ENCODE results near the gene CACUL1. TPM values are rescaled to one million over a fixed set of nuclear protein-coding genes. Genes with fewer than 3 reads are reported as not detected.

Gene CACUL1
- total RNA-seq, 4 donors from 2014 or later, result 13.1 to 29.1 (median 23.2) TPM

DNA sequence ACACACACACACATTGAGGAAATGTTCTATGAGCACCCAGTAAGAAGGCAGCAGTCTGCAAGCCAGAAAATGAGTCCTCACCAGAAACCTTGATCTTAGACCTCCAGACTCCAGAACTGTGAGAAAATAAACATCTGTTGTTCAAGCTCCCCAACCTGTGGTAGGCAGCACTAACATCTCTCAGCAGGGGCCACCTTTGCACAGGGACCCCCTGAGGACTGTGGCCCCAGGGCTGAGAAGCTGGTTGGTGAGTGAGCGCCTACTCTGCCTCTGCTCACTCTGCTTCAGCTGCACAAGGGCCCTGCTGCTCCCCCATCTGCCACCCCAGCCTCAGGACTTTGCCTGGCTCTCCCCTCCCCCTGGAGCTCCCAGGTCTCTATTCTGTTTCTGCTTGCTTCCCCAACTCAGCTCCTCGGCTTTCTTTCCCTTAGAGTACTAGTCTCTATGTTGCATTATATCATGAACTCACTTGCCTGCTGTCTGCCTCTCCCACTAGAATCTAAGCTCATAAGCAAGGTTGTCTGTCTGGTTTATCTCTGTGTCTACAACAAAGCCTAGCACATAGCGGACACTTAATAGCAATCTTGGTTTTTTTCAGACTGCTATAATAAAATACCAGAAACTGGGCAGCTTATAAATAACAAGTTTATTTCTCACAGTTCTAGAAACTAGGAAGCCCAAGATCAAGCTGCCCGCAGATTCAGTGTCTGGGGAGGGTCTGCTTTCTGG lies 118.9 kb downstream of the CACUL1 start:
- intact Hi-C loops (cut with DNase I; ENCODE audit: low total_unique reads) (loop anchor here (5.0 kb wide), 1 partner anchor 64 kb away; no protein-coding TSS in a partner anchor), in situ Hi-C loops (cut with MboI; ENCODE audit: low pct_ligation_motif_present in 1 of 4, low pct_unique_long_range_greater_than_20kb in 1 of 4, low sequenced_read_pairs in 3 of 4) (no loop called here)
- no peaks in the 10 kb centered on the region for H3K36me3 ChIP-seq
- H3K27me3 ChIP-seq, result no peaks in the 10 kb centered on the region
- 75 to 80% methylated on average over 2 to 4 of the region's 4 CpGs for WGBS, 2 donors (ENCODE audit: low coverage in 1 of 2)
- no peaks in the 10 kb centered on the region for H3K9me3 ChIP-seq
- H3K27ac ChIP-seq, result peak overlapping the region in 2 of 4 donors; percentile 3 to 36
- DNase-seq, result no peak
- H3K4me1 ChIP-seq, result no peaks in the 10 kb centered on the region
- no peak overlapping the region for H3K4me3 ChIP-seq
- no peak for TF ChIP-seq EP300 (IDR thresholded peaks at IDR 0.05; ENCODE audit: low read depth)
- peak in 1 of 3 donors; percentile 12 for TF ChIP-seq POLR2AphosphoS5 (IDR thresholded peaks at IDR 0.05)

DNA sequence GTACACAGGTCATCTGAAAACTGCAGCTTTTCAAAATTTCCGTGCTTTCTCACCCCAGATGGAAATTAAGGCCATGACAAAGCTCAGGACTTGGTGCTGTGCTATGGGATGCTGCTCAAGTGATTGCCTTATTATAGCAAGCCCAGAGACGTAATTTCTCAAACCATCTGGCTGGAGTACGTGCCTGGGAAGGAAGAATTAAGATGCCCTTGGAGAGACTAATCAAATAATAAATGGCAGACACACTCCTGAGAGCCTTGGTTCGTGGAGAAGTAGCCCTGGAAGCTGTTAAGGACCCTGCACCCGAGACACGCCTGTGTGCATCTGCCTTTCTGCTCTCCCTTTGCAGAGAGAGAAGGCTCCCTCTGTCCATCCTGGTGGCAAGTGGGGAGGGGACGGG lies 121.0 kb downstream of the CACUL1 start:
- no peak overlapping the region for H3K4me3 ChIP-seq
- peaks cover 0 to 4% (median 0%) of the 10 kb centered on the region in 4 donors for H3K4me1 ChIP-seq
- no peaks in the 10 kb centered on the region for H3K27me3 ChIP-seq
- no peaks in the 10 kb centered on the region for H3K36me3 ChIP-seq
- no peak overlapping the region for H3K27ac ChIP-seq
- intact Hi-C loops (cut with DNase I; ENCODE audit: low total_unique reads) (no loop called here), in situ Hi-C loops (cut with MboI; ENCODE audit: low pct_ligation_motif_present in 1 of 4, low pct_unique_long_range_greater_than_20kb in 1 of 4, low sequenced_read_pairs in 3 of 4) (no loop called here)
- WGBS, 2 donors (ENCODE audit: low coverage in 1 of 2), result 54 to 68% methylated on average over 6 to 7 of the region's 7 CpGs
- no peaks in the 10 kb centered on the region for H3K9me3 ChIP-seq
- no peak for DNase-seq
- TF ChIP-seq, protein P1, sequence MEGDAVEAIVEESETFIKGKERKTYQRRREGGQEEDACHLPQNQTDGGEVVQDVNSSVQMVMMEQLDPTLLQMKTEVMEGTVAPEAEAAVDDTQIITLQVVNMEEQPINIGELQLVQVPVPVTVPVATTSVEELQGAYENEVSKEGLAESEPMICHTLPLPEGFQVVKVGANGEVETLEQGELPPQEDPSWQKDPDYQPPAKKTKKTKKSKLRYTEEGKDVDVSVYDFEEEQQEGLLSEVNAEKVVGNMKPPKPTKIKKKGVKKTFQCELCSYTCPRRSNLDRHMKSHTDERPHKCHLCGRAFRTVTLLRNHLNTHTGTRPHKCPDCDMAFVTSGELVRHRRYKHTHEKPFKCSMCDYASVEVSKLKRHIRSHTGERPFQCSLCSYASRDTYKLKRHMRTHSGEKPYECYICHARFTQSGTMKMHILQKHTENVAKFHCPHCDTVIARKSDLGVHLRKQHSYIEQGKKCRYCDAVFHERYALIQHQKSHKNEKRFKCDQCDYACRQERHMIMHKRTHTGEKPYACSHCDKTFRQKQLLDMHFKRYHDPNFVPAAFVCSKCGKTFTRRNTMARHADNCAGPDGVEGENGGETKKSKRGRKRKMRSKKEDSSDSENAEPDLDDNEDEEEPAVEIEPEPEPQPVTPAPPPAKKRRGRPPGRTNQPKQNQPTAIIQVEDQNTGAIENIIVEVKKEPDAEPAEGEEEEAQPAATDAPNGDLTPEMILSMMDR (IDR thresholded peaks at IDR 0.05), result no peak
- TF ChIP-seq EP300 (IDR thresholded peaks at IDR 0.05; ENCODE audit: low read depth) (no peak), POLR2AphosphoS5 (IDR thresholded peaks at IDR 0.05) (no peak), POLR2A (IDR thresholded peaks at IDR 0.05) (no peak)

DNA sequence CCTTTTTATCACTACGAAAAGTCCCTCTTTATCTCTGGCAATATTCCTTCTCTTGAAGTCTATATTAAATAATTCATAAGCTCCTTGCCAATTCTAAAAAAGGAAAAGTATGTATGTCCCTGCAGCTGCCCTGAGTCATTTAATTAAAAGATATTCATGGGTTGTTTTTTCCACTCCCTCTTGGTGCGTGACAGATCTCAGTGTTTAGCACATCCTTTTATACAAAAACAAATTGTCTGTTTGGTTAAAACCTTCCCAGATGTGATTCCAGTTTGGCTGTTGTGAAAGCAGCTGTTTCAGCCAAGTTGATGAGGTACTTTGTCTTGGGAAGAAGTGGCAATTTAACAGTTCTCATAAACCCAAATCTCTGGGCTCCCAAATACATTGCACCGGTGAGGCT lies 125.6 kb downstream of the CACUL1 start:
- DNase-seq, result no peak
- in situ Hi-C loops (cut with MboI; ENCODE audit: low pct_ligation_motif_present in 1 of 4, low pct_unique_long_range_greater_than_20kb in 1 of 4, low sequenced_read_pairs in 3 of 4) (no loop called here), intact Hi-C loops (cut with DNase I; ENCODE audit: low total_unique reads) (no loop called here)
- no peaks in the 10 kb centered on the region for H3K36me3 ChIP-seq
- 44 to 53% methylated on average over 3 of the region's 3 CpGs for WGBS, 2 donors (ENCODE audit: low coverage in 1 of 2)
- no peak overlapping the region for H3K4me3 ChIP-seq
- no peaks in the 10 kb centered on the region for H3K27me3 ChIP-seq
- no peak for TF ChIP-seq POLR2AphosphoS5 (IDR thresholded peaks at IDR 0.05)
- no peak for TF ChIP-seq EP300 (IDR thresholded peaks at IDR 0.05; ENCODE audit: low read depth)
- TF ChIP-seq POLR2A (IDR thresholded peaks at IDR 0.05), result no peak
- H3K27ac ChIP-seq, result peak overlapping the region in 3 of 4 donors; percentile 15 to 46 (median 39)
- no peaks in the 10 kb centered on the region for H3K9me3 ChIP-seq
- peaks cover 0 to 4% (median 0%) of the 10 kb centered on the region in 4 donors for H3K4me1 ChIP-seq

DNA sequence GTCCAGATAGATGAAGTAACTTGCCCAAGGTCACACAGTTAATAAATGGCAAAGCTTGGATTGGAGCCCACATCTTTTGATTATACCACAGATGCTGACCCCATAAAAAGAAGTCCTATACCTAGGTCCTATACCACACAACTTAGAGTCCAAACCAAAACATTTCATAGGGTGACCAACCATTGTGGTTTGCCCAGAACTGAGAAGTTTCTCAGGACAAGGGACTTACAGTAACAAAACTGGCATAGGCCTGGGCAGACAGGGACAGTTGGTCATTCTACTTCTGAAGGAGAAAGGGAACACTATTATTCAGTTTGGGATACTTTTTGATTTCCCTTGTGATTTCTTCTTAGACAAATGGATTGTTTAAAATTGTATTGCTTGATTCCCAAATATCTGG lies 126.4 kb downstream of the CACUL1 start:
- intact Hi-C loops (cut with DNase I; ENCODE audit: low total_unique reads) (no loop called here), in situ Hi-C loops (cut with MboI; ENCODE audit: low pct_ligation_motif_present in 1 of 4, low pct_unique_long_range_greater_than_20kb in 1 of 4, low sequenced_read_pairs in 3 of 4) (no loop called here)
- DNase-seq, result no peak
- Histone ChIP-seq H3K4me3 (no peak overlapping the region), H3K27me3 (no peaks in the 10 kb centered on the region), H3K36me3 (no peaks in the 10 kb centered on the region), H3K27ac (peak overlapping the region in 1 of 4 donors; percentile 39), H3K9me3 (no peaks in the 10 kb centered on the region), H3K4me1 (peaks cover 0 to 4% (median 0%) of the 10 kb centered on the region in 4 donors)
- no peak for TF ChIP-seq POLR2A (IDR thresholded peaks at IDR 0.05)
- TF ChIP-seq, protein P1 (IDR thresholded peaks at IDR 0.05), result no peak
- TF ChIP-seq POLR2AphosphoS5 (IDR thresholded peaks at IDR 0.05), result no peak
- TF ChIP-seq EP300 (IDR thresholded peaks at IDR 0.05; ENCODE audit: low read depth), result no peak

DNA sequence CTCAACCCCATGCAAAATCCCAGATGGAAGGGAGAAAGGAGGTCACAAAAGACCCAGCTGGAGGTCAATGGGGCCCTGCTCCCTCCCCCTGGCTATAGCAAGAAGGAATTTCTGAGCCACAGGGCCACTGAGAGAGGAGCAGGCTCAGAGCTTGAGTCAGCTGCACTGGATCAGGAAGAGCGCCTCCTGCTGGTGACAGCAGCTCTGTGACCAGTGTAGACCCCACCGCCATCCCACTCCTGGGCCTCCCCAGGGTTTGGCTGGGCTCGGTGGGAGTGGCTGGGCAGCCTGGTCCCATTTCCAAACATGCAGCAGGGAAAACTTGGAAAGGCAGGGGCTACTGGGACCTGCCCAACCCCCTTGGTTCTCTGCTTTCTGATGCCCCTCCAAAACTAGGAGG lies 127.8 kb downstream of the CACUL1 start:
- Histone ChIP-seq H3K9me3 (no peaks in the 10 kb centered on the region), H3K36me3 (no peaks in the 10 kb centered on the region), H3K27ac (no peak overlapping the region), H3K27me3 (no peaks in the 10 kb centered on the region), H3K4me3 (no peak overlapping the region), H3K4me1 (peaks cover 0 to 4% (median 0%) of the 10 kb centered on the region in 4 donors)
- TF ChIP-seq, protein P1 (IDR thresholded peaks at IDR 0.05), result peak in 1 of 5 experiments; percentile 12
- no peak for TF ChIP-seq POLR2A (IDR thresholded peaks at IDR 0.05)
- intact Hi-C loops (cut with DNase I; ENCODE audit: low total_unique reads), result no loop called here
- no peak for DNase-seq
- in situ Hi-C loops (cut with MboI; ENCODE audit: low pct_ligation_motif_present in 1 of 4, low pct_unique_long_range_greater_than_20kb in 1 of 4, low sequenced_read_pairs in 3 of 4), result no loop called here
- 75% methylated on average over 3 of the region's 3 CpGs; no CpG with 5 or more reads in 1 of the 2 donors for WGBS, 2 donors (ENCODE audit: low coverage in 1 of 2)

Other genes starting within 250 kb of the CACUL1 start
- gene PRLHR, start 159.3 kb downstream of the CACUL1 start, total RNA-seq, result not detected

All from transverse colon (tissue), 4 donors.